HK-2 (cell line): ENCODE measurements around the gene MEI1.

ENCODE experiments used
- DNase-seq: peaks from one replicate; pipeline ENCODE4 v3.0.0-alpha.2; 2018; ENCODE audit not compliant: unreplicated experiment

Gene MEI1

GRCh38 chr22:41840216-41840615 lies 140.9 kb downstream of the MEI1 start:
- no peak for DNase-seq

- DNase-seq, result no peak
These were observed 141.9 kb downstream of the MEI1 start for GRCh38 chr22:41841085-41841712.

- no peak for DNase-seq
These were observed 144.0 kb downstream of the MEI1 start for GRCh38 chr22:41842996-41843970.

- no peak for DNase-seq
These were observed 144.7 kb downstream of the MEI1 start for GRCh38 chr22:41844036-41844435.

GRCh38 chr22:41844513-41844912 lies 145.2 kb downstream of the MEI1 start:
- DNase-seq, result no peak

GRCh38 chr22:41845380-41846267 lies 146.3 kb downstream of the MEI1 start:
- no peak for DNase-seq

- no peak for DNase-seq
These were observed 147.1 kb downstream of the MEI1 start for GRCh38 chr22:41846268-41846987.

GRCh38 chr22:41847300-41847699 lies 148.0 kb downstream of the MEI1 start:
- DNase-seq, result no peak

- DNase-seq, result no peak
These were observed 149.2 kb downstream of the MEI1 start for GRCh38 chr22:41848468-41848867.
